Measurements from ENCODE around the gene PRUNE1.

DNA sequence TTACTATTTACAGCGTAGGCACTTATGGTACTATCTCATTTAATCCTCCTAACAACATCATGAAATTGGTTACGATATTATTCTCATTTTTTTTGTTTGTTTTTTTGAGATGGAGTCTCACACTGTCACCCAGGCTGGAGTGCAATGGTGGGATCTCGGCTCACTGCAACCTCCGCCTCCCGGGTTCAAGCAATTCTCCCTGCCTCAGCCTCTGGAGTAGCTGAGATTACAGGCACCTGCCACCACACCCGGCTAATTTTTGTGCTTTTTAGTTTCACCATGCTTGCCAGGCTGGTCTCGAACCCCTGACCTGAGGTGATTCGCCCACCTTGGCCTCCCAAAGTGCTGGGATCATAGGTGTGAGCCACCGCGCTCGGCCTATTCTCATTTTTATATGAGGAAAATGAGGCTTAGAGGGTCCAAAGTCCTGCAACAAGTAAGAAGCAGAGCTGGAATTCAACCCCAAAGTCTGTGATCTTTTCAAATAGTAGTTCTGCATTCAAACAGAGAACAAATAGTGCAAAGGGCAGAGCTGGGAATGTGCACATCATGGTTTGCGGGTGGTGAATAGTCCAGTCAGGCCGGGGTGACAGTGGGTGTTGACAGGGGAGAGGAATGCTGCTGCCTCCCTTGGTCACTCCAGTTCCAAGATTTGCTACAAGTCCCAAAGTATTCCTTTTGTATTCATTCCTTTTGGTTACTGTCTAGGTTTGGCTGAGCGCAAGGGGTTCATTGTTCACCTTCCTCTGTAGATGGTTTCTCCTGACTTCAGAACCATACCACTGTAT, 4.6 kb downstream of the PRUNE1 start:
- TF ChIP-seq, protein P1, sequence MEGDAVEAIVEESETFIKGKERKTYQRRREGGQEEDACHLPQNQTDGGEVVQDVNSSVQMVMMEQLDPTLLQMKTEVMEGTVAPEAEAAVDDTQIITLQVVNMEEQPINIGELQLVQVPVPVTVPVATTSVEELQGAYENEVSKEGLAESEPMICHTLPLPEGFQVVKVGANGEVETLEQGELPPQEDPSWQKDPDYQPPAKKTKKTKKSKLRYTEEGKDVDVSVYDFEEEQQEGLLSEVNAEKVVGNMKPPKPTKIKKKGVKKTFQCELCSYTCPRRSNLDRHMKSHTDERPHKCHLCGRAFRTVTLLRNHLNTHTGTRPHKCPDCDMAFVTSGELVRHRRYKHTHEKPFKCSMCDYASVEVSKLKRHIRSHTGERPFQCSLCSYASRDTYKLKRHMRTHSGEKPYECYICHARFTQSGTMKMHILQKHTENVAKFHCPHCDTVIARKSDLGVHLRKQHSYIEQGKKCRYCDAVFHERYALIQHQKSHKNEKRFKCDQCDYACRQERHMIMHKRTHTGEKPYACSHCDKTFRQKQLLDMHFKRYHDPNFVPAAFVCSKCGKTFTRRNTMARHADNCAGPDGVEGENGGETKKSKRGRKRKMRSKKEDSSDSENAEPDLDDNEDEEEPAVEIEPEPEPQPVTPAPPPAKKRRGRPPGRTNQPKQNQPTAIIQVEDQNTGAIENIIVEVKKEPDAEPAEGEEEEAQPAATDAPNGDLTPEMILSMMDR (IDR thresholded peaks at IDR 0.05), result no peak
- TF ChIP-seq POLR2A (IDR thresholded peaks at IDR 0.05), result no peak
